CD14-positive monocyte (primary cell): Measurements from ENCODE around the gene LAMP5. TPM values are rescaled to one million over a fixed set of nuclear protein-coding genes. Genes with fewer than 3 reads are reported as not detected.

Source experiments
- DNase-seq, 3 donors: peaks; one replicate each; pipeline ENCODE4 v3.0.0-alpha.2; 2011 to 2022
- H2AFZ ChIP-seq: 2 replicates; pipeline ENCODE4 v1.6.0; 2012; ENCODE audit warnings: mild to moderate bottlenecking, low read depth, low read length, inconsistent platforms; ENCODE audit not compliant: insufficient read depth, poor library complexity, severe bottlenecking
- H3K27ac ChIP-seq, 2 donors: 1 replicate in 1 of 2; 2 replicates in 1 of 2; pipeline ENCODE4 v1.5.1; 2012 to 2013; ENCODE audit warnings: low read length in 2 of 2, control low read depth in 1 of 2, inconsistent platforms in 1 of 2, low read depth in 1 of 2, mild to moderate bottlenecking in 1 of 2
- H3K27me3 ChIP-seq, 2 donors: one replicate each; pipeline versions ENCODE4 v1.6.0 to v1.6.1; 2011 to 2013; ENCODE audit warnings: low read length in 2 of 2; ENCODE audit not compliant: control insufficient read depth in 2 of 2, insufficient read depth in 2 of 2
- H3K36me3 ChIP-seq, 2 donors: replicated peaks in 1 of 2; 1 replicate in 1 of 2; 2 replicates in 1 of 2; pipeline versions ENCODE4 v1.5.1 to v1.6.1; 2012 to 2013; ENCODE audit warnings: low read length in 2 of 2, control low read depth in 1 of 2, inconsistent platforms in 1 of 2, mild to moderate bottlenecking in 1 of 2; ENCODE audit not compliant: insufficient read depth in 2 of 2, control insufficient read depth in 1 of 2
- H3K4me1 ChIP-seq, 2 donors: 1 replicate in 1 of 2; 2 replicates in 1 of 2; pipeline versions ENCODE4 v1.5.1 to v1.6.1; 2012 to 2013; ENCODE audit warnings: low read length in 2 of 2, control low read depth in 1 of 2, inconsistent platforms in 1 of 2, mild to moderate bottlenecking in 1 of 2, moderate library complexity in 1 of 2; ENCODE audit not compliant: insufficient read depth in 2 of 2, control insufficient read depth in 1 of 2
- H3K4me2 ChIP-seq: replicated peaks from 2 replicates; pipeline ENCODE3; 2012; ENCODE audit warnings: low read length, moderate library complexity, mild to moderate bottlenecking; ENCODE audit not compliant: poor library complexity, severe bottlenecking; ENCODE audit errors: extremely low read depth
- H3K4me3 ChIP-seq, 3 experiments: fragments of 200-600 bp in 1 of 3; sonication (generic) in 1 of 3; replicated peaks in 1 of 3; 1 replicate in 2 of 3; 2 replicates in 1 of 3; pipeline ENCODE4 v1.5.1; 2011 to 2013; ENCODE audit warnings: low read length in 3 of 3, mild to moderate bottlenecking in 3 of 3, control low read depth in 2 of 3, low read depth in 2 of 3, inconsistent platforms in 1 of 3, moderate library complexity in 1 of 3
- H3K79me2 ChIP-seq: 2 replicates; pipeline ENCODE4 v1.6.0; 2012; ENCODE audit warnings: mild to moderate bottlenecking, control low read depth, inconsistent platforms, low read length, moderate library complexity; ENCODE audit not compliant: insufficient read depth
- H3K9ac ChIP-seq: 2 replicates; pipeline ENCODE4 v1.6.0; 2017; ENCODE audit warnings: low read length, mild to moderate bottlenecking; ENCODE audit not compliant: insufficient read depth, poor library complexity, severe bottlenecking
- H3K9me3 ChIP-seq, 2 donors: replicated peaks in 1 of 2; 1 replicate in 1 of 2; 2 replicates in 1 of 2; pipeline versions ENCODE4 v1.5.1 to v1.6.1; 2012 to 2013; ENCODE audit warnings: low read length in 2 of 2, control low read depth in 1 of 2; ENCODE audit not compliant: control insufficient read depth in 1 of 2, insufficient read depth in 1 of 2
- H4K20me1 ChIP-seq: 2 replicates; pipeline ENCODE4 v1.6.0; 2012; ENCODE audit warnings: mild to moderate bottlenecking, low read length, control low read depth, moderate library complexity; ENCODE audit not compliant: insufficient read depth
- H3K27ac Mint-ChIP-seq, 7 donors: one replicate each; pipeline ENCODE4 v1.8.0; 2020; ENCODE audit warnings: mild to moderate bottlenecking in 7 of 7, mixed read lengths in 7 of 7, moderate library complexity in 6 of 7, inconsistent platforms in 2 of 7
- H3K27me3 Mint-ChIP-seq, 3 donors: one replicate each; pipeline ENCODE4 v1.8.0; 2021 to 2022; ENCODE audit warnings: low read depth in 3 of 3, mild to moderate bottlenecking in 3 of 3, mixed read lengths in 3 of 3, moderate library complexity in 3 of 3, inconsistent platforms in 1 of 3
- H3K36me3 Mint-ChIP-seq, 2 donors: one replicate each; pipeline ENCODE4 v1.8.0; 2020; ENCODE audit warnings: mixed read lengths in 2 of 2, inconsistent platforms in 1 of 2, mild to moderate bottlenecking in 1 of 2
- H3K4me1 Mint-ChIP-seq: one replicate; pipeline ENCODE4 v1.8.0; 2020; ENCODE audit warnings: mild to moderate bottlenecking, mixed read lengths
- H3K4me3 Mint-ChIP-seq, 2 donors: one replicate each; pipeline ENCODE4 v1.8.0; 2020; ENCODE audit warnings: mild to moderate bottlenecking in 2 of 2, mixed read lengths in 2 of 2, moderate library complexity in 1 of 2
- H3K9me3 Mint-ChIP-seq, 7 donors: one replicate each; pipeline ENCODE4 v1.8.0; 2020 to 2022; ENCODE audit warnings: mixed read lengths in 7 of 7, mild to moderate bottlenecking in 6 of 7, moderate library complexity in 6 of 7, inconsistent platforms in 2 of 7
- CTCF ChIP-seq: fragments of 200-600 bp; IDR thresholded peaks from one replicate; pipeline ENCODE4 v1.8.0; 2022; ENCODE audit warnings: antibody characterized with exemption, mild to moderate bottlenecking
- WGBS: methylation state at CpG from one replicate; pipeline ENCODE4 v1.1.5; 2013; ENCODE audit warnings: missing lambda C conversion rate; ENCODE audit not compliant: insufficient coverage; 5-methylcytosine and 5-hydroxymethylcytosine counted together
- intact Hi-C, 2 donors: fragments of 100-400 bp; cut with micrococcal nuclease; formaldehyde crosslinking; loops; one replicate each; pipeline versions ENCODE4 v1.15.0 to v1.15.1; 2023
- polyA plus RNA-seq, 3 donors: library from polyadenylated mRNA; depleted of rRNA in 1 of 3; unstranded in 2 of 3; stranded (reverse) in 1 of 3; fragments of 300-500 nt in 2 of 3; fragments of >200 nt in 1 of 3; fragmentation: Illumina TruSeq in 2 of 3; gene quantifications; 1 replicate in 2 of 3; 2 replicates in 1 of 3; pipeline ENCODE4 v1.2.3, GENCODE V29; 2012 to 2021

LAMP5 gene
- polyA plus RNA-seq, 3 donors, result 0.92 to 2.6 (median 1.5) TPM

- no peak for TF ChIP-seq CTCF
- Mint-ChIP-seq H3K4me1 (no peaks in the 10 kb centered on the region), H3K27me3 (peaks cover 19 to 50% (median 28%) of the 10 kb centered on the region in 3 donors), H3K27ac (no peak overlapping the region), H3K36me3 (no peaks in the 10 kb centered on the region), H3K9me3 (peaks cover 0 to 4% (median 2%) of the 10 kb centered on the region in 7 donors), H3K4me3 (no peak overlapping the region)
- Histone ChIP-seq H2AFZ (no peak overlapping the region), H3K27ac (no peak overlapping the region), H3K79me2 (no peaks in the 10 kb centered on the region), H3K4me2 (no peak overlapping the region), H4K20me1 (no peaks in the 10 kb centered on the region), H3K4me3 (no peak overlapping the region), H3K9me3 (no peaks in the 10 kb centered on the region), H3K9ac (no peak overlapping the region), H3K4me1 (no peaks in the 10 kb centered on the region), H3K36me3 (no peaks in the 10 kb centered on the region), H3K27me3 (peaks cover 21 to 26% of the 10 kb centered on the region in 2 donors)
- WGBS, result no CpG with 5 or more reads among the region's 2 CpGs
- no peak for DNase-seq
- intact Hi-C loops, result no loop called here
Observed at GRCh38 chr20:9572670-9573069, 58.3 kb downstream of the LAMP5 start.

- Histone ChIP-seq H3K4me2 (no peak overlapping the region), H2AFZ (no peak overlapping the region), H3K36me3 (no peaks in the 10 kb centered on the region), H4K20me1 (no peaks in the 10 kb centered on the region), H3K4me1 (no peaks in the 10 kb centered on the region), H3K4me3 (no peak overlapping the region), H3K79me2 (no peaks in the 10 kb centered on the region), H3K27me3 (peaks cover 21 to 26% of the 10 kb centered on the region in 2 donors), H3K9me3 (no peaks in the 10 kb centered on the region), H3K27ac (no peak overlapping the region), H3K9ac (no peak overlapping the region)
- H3K27ac Mint-ChIP-seq, result no peak overlapping the region
- H3K36me3 Mint-ChIP-seq, result no peaks in the 10 kb centered on the region
- WGBS, result 81% methylated on average over 7 of the region's 13 CpGs
- peaks cover 23 to 44% (median 28%) of the 10 kb centered on the region in 3 donors for H3K27me3 Mint-ChIP-seq
- no peak for DNase-seq
- peaks cover 0 to 4% (median 0%) of the 10 kb centered on the region in 7 donors for H3K9me3 Mint-ChIP-seq
- no peaks in the 10 kb centered on the region for H3K4me1 Mint-ChIP-seq
- intact Hi-C loops, result no loop called here
- peak overlapping the region in 1 of 2 donors; percentile 56 for H3K4me3 Mint-ChIP-seq
- no peak for TF ChIP-seq CTCF
Observed at GRCh38 chr20:9573335-9574151, 59.2 kb downstream of the LAMP5 start.
